NCI-H510A treated with DMSO at 0.1 percent for 48 hours (cell line): ENCODE data around the gene SLC30A4.
"Not testable (repeated sequence)": the region's sequence is repeated elsewhere in the genome, so short reads cannot be mapped to it uniquely, and the experiment has no call there.

Experiments
- DNase-seq: peaks from one replicate; lab custom pipeline; 2025; lab: John Stamatoyannopoulos, UW

Gene SLC30A4, protein sequence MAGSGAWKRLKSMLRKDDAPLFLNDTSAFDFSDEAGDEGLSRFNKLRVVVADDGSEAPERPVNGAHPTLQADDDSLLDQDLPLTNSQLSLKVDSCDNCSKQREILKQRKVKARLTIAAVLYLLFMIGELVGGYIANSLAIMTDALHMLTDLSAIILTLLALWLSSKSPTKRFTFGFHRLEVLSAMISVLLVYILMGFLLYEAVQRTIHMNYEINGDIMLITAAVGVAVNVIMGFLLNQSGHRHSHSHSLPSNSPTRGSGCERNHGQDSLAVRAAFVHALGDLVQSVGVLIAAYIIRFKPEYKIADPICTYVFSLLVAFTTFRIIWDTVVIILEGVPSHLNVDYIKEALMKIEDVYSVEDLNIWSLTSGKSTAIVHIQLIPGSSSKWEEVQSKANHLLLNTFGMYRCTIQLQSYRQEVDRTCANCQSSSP

GRCh38 chr15:45522328-45523165 is at the start of gene SLC30A4:
Gene SLC30A4, minus strand, starts transcription at chr15:45522755. Its CDS starts 401 bp downstream, at chr15:45522354.
- DNase-seq, result peak; percentile 24

DNA sequence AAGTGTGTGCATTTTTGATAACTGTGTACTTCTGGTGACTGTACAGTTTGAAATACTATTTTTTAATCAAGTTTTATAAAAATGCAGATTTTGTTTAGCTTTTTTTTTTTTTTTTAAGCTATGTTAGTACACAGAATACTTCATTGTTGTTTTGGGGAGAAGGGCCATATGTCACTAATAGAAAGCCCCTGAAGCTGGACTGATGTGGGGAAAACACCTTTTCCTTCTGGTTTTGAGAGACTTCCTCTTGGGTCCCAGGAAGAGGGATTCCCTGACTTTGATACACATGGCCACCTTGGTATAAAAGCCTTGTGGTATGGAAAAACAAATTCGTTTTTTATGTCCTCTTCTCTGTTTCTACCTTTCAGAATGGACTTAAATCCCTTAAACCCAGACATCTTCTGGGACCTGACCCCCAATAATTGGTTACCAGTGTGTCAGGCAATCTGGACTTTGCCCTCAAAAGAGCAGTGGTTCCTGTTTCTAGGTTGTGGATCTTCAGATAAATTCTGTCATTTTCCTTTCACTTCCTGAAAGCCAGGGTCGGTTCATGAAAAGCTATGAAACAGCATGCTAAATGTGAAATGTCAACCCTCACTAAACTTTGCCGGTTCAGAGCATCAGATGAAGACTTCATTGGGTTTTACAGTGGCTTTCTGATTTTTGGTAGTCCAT is 33.5 kb upstream of the SLC30A4 start:
- DNase-seq, result no peak

- no peak for DNase-seq
Measured at GRCh38 chr15:45551676-45552075, 29.1 kb upstream of the SLC30A4 start.

DNA sequence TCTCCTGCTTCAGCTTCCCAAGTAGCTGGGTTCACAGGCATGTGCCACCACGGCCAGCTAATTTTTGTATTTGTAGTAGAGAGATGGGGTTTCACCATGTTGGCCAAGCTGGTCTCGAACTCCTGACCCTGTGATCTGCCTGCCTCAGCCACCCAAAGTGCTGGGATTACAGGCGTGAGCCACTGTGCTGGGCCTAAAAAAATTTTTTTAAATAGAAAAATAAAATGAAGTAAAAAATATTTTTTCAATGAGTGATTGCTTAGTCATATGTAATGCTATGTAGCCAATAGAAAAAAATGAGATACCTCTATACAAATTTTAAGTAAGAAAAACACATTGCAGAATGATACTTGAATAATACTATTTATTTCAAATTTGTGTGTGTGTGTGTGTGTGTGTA is 27.9 kb upstream of the SLC30A4 start:
- no peak for DNase-seq

DNA sequence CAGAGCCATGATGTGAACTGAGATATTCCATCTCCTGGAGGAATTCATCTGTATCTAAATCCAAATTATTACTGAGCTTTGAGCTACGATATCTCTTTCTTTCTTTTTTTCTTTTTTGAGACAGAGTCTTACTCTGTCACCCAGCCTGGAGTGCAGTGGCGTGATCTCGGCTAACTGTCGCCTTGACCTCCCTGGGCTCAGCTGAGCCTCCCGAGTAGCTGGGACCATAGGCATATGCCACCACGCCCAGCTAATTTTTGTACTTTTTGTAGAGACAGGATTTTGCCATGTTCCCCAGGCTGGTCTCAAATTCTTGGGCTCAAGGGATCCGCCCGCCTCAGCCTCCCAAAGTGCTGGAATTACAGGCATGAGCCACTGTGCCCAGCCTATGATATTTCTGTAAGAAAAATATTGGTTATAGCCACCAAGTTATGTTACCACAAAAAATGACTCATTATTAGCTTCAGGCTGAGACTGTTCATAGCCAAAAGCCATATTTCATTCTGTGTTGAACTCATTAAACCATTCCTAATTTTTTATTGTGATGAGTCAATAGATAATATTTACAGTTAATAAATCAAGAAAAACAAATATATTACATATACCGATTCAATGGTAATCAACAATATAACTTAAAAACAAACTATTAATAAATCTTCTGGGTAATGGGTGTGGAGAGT is 27.1 kb upstream of the SLC30A4 start:
- no peak for DNase-seq

GRCh38 chr15:45548753-45549520 is 26.4 kb upstream of the SLC30A4 start:
- DNase-seq, result no peak

DNA sequence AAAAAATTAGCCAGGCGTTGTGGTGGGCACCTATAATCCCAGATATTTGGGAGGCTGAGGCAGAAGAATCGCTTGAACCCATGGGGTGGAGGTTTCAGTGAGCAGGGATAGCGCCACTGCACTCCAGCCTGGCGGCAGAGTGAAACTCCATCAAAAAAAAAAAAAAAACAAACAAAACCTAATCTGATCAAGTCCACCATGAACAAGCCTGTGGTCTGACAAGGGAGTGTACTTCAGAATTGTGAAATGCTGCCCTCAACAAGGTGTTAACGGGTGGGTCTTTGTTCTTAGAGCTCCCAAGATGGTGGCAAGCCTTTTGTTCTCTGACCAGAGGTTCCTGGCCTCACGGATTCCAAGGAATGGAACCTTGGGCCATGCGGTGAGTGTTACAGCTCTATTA is 24.2 kb upstream of the SLC30A4 start:
- DNase-seq, result no peak

DNA sequence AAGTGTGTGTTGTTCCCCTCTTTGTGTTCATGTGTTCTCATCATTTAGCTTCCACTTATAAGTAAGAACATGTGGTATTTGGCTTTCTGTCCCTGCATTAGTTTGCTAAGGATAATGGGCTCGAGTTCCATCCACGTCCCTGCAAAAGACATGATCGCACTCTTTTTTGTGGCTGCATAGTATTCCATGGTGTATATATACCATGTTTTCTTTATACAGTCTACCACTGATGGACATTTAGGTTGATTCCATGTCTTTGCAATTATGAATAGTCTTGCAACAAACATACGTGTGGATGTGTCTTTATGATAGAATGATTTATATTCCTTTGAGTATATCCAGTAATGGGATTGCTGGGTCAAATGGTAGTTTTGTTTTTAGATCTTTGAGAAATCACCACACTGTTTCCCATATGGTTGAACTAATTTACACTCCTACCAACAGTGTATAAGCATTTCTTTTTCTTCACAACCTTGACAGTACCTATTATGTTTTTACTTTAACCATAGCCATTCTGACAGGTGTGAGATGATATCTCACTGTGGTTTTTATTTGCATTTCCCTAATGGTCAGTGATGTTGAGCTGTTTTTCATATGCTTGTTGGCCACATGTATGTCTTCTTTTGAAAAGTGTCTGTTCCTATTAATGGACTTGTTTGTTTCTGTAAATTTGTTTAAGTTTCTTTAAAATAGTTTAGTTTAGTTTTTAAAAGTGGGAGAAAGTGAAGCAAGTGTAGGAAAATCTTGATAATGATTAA is 21.9 kb upstream of the SLC30A4 start:
- no peak for DNase-seq

GRCh38 chr15:45543051-45543450 is 20.5 kb upstream of the SLC30A4 start:
- no peak for DNase-seq

GRCh38 chr15:45540531-45540930 is 18.0 kb upstream of the SLC30A4 start:
- DNase-seq, result no peak

- DNase-seq, result no peak
Measured at GRCh38 chr15:45539680-45540079, 17.1 kb upstream of the SLC30A4 start.

DNA sequence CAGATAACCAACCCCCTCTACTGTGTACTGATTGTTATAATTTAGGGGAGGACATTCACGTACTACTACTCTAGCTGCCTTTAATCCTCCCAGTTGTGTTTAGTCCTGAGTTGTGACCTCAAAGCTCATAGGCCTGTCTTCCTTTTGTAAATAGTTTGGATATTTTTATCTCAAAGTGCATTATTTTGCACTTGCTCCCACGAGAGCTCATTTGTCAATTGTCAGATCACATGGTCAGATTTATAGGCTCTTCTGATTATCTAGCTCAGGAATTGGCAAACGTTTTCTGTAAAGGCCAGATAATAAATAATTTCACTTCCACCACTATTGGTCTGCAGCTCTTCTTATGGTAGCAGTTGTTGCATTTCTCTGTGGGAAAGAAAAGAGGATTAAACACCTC is 14.4 kb upstream of the SLC30A4 start:
- DNase-seq, result no peak

DNA sequence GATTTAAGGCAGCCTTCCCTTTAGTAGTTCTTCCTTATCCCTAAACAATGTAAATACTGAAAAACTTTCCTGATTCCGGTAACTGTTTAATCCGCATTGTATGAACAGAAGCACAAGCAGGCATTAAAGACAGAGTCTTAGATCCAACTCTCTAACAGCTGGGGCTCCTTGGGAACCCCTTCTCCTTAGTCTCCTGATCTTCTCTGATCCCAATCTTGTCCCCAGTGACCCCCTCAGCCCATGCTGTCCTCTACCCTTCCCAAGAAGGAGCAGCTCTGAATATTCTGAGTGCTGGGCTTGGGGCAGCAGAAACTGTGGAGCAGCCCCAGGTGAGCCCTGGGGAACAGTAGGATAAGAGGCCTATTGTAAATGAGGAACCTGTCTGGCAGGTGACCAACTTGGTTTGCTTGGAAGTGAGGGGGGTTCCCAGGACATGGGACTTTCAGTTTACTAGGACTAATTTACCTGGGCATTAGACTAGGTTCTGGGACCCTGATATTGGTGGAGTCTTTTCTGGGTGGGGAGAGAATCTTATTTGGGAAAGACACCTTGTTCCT is 13.0 kb upstream of the SLC30A4 start:
- no peak for DNase-seq

DNA sequence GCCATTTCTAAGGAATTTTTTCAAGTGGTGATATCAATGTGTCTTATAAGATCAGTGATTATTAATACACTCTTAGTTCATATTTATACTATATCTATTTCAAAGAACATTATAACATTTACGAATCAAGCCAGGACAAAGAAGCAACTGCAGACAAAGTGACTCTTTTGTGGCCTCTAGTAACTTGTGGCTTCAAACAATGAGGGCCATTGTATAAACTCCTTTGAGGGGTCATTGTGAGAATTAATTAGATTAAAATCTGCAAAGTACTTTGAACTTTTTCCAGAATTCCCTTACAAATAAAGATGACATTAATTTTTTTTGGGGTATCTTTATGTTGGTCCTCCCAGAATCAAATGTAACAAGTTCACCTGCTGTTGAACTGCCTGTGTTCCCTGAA is 12.3 kb upstream of the SLC30A4 start:
- DNase-seq, result no peak

- DNase-seq, result not testable (repeated sequence)
Measured at GRCh38 chr15:45532892-45533291, 10.3 kb upstream of the SLC30A4 start.

- no peak for DNase-seq
Measured at GRCh38 chr15:45529613-45530012, 7.1 kb upstream of the SLC30A4 start.

DNA sequence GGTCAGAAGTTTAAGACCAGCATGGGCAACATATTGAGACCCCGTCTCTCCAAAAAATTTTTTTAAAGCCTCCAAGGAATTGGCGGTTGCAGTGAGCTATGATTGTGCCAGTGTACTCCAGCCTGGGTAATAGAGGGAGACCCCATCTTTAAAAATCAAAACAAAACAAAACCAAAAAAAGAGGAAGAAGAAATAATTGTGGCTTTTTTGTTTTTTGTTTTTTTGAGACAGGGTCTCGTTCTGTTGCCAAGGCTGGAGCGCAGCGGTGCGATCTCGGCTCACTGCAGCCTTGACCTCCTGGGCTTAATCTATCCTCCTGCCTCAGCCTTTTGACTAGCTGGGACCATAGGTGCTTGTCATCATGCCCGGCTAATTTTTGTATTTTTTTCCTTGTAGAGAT is 4.5 kb upstream of the SLC30A4 start:
- DNase-seq, result no peak

- DNase-seq, result peak; percentile 3
Measured at GRCh38 chr15:45523166-45523460, 558 bp upstream of the SLC30A4 start.

GRCh38 chr15:45521596-45522327 is 793 bp downstream of the SLC30A4 start:
- no peak for DNase-seq
